HG03575 (cell line): ENCODE data around the gene TCF3.
"Not testable (repeated sequence)": the region's sequence is repeated elsewhere in the genome, so short reads cannot be mapped to it uniquely, and the experiment has no call there.

Experiments
- ATAC-seq: cut with Tn5 transposase; IDR thresholded peaks from one replicate; pipeline ENCODE4 v1.9.1; 2021; ENCODE audit not compliant: unreplicated experiment, insufficient number of reproducible peaks, low FRiP score; ENCODE audit errors: extremely low read depth

TCF3 gene

GRCh38 chr19:1652471-1653299 is at the start of gene TCF3:
Gene TCF3 (minus strand): TSS chr19:1652615. CDS start chr19:1650248, 2,367 bp downstream.
- peak; percentile 47 for ATAC-seq

- ATAC-seq: no peak
Measured at GRCh38 chr19:1700733-1701663, 48.6 kb upstream of the TCF3 start.

DNA sequence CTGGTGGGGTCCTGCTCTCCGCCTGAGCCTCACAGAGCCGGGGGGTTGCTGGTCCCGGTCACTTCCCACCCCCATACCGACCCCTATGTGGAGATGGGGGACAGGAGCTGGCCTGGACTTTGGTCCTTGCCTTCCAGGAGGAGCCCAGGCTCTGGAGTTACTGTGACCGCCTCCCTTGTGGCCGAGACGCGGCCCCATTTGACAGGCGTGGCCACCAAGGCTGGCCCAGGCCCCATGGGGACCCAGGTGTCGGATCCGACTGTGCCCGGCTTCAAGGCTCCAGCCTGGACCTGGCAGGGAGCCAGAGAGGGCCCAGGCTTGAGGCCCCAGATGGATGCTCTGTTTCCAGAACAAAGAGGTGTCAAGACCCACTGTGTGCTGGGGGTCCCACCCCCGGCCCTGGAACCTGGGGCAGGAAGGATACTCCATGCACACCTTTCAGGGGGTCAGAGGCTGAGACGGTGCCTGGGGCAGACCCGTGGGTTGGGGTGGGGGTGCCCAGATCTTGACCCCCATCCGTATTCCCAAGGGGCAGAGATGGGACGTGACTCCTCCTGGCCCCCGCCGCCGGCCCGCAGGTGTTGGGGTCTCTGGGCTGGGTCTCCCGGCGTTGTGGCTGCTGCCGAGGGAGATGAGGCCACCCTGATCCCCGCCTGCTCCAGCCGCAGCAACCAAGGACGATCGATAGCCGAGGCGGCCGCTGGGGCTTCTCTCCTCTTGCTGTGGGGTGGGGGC is 47.8 kb upstream of the TCF3 start:
- ATAC-seq: no peak

- no peak for ATAC-seq
Measured at GRCh38 chr19:1699386-1699785, 47.0 kb upstream of the TCF3 start.

- ATAC-seq: no peak
Measured at GRCh38 chr19:1698636-1699035, 46.2 kb upstream of the TCF3 start.

GRCh38 chr19:1695481-1695880 is 43.1 kb upstream of the TCF3 start:
- ATAC-seq: not testable (repeated sequence)

GRCh38 chr19:1691589-1692290 is 39.3 kb upstream of the TCF3 start:
- ATAC-seq: no peak

DNA sequence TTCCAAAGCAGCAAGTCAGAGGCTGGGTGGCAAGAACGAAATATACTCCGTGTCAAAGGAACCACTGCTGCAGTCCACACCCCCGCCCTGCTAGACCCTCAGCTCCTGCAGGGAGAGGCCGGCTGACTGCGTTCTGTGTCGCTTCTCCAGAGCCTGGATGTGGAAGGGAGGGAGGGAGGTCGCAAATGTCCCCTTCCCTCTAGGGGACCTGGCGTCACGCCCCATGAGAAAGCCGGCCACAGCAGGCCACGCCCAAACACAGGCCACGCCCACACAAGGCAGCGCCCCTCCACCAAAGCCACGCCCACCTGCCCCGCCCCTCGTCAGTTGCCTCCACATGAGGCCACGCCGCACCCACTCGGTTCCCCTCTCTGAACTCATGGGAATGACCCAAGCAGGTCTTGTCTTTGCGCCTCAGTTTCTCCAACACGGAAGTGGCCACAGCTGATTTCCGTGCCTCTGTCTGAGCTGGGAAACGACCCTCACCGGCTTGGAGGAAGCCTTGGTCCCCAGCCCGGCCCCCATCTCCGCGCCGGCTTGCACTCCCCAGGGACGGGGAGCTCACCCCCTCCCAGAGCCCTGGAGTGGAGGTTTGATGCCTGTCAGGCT is 38.4 kb upstream of the TCF3 start:
- no peak for ATAC-seq

DNA sequence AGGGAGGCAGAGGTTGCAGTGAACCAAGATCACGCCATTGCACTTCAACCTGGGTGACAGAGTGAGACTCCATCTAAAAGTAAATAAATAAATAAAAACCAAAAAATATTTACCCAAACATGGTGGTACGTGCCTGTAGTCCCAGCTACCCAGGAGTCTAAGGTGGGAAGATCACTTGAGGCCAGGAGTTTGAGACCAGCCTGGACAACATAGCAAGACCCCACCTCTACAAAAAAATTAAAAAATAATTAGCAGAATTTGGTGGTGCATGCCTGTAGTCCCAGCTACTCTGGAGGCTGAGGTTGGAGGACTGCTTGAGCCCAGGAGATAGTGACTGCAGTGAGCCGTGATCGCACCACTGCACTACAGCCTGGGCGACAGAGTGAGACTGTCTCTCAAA is 33.4 kb upstream of the TCF3 start:
- ATAC-seq: not testable (repeated sequence)

DNA sequence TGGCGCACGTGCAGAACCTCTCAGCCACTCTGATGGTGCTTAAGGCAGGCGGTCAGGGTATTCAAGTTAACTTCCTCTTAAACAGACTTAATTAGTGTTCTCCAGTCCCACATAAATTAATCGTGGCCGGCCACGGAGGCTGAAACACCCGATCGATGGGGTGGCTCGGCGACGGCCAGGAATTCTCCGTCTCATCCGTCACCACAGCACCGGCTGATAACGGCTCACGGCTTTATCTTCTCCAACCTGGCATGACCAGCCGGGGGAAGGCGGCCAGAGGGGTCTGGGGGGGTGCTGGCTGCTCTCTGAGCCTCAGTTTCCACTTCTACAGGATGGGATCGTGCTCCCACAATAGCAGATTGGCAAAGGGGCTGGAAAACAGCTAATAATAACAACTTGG is 32.6 kb upstream of the TCF3 start:
- no peak for ATAC-seq

DNA sequence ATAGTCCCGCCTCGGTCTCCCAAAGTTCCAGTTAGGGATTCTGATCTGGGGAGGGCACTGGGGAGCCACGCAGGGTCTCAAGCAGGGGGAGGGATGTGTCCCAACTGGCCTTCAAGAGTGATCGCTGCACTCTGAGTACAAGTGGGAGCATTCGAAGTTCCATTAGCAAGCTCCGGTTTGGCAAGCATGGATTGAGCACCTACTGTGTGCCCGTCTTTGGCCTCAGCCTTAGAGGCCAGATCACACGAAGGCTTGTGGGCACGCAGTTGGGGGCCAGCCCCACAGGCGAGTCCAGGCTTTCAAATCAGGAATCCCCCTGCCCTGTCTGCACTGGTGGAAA is 32.1 kb upstream of the TCF3 start:
- no peak for ATAC-seq

DNA sequence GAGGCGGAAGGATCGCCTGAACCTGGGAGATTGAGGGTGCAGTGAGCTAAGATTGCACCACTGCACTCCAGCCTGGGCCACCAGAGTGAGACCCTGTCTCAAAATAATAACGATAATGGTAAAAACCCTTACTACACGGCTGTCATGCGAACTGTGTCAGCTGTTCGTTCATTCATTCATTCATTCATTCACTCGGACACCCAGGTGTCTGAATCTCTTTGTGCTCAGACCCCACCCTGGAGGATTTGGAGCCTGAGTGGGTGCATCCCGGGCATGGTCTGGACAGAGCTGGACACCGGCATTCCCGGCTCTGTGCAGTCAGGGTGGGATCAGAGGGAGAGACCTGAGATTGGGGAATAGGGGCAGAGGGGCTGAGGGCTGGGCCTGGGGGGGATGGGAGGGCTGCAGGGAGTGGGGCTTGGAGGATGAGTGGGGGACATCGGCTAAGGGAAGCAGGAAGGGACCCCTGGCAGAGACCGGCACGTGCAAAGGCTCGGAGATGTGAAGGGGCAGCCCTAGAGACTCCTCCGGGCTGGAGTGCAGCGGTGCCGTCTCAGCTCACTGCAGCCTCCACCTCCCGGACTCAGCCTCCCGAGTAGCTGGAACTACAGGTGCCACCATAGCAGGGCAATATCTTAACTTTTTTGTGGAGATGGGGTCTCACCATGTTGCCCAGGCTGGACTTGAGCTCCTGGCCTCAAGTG is 31.6 kb upstream of the TCF3 start:
- ATAC-seq: no peak

DNA sequence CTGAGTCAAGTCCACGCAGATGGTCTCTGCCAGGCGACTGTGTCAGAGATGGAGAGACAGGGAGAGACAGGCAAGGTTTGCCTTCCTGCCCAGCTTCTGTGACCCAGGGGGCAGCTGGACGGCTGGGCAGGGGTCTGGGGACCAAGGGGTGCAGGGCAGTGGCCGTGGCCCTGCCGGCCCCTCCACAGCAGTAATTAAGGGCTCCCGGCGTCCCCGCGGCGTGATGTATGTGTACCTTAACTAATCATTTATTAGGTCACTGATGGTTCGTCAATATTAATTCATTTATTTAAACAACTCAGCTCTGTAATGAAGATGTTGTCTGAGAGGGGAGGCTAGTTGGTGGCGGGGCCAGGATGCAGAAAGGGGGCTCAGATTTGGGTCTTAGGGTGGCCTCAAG is 28.6 kb upstream of the TCF3 start:
- ATAC-seq: no peak

DNA sequence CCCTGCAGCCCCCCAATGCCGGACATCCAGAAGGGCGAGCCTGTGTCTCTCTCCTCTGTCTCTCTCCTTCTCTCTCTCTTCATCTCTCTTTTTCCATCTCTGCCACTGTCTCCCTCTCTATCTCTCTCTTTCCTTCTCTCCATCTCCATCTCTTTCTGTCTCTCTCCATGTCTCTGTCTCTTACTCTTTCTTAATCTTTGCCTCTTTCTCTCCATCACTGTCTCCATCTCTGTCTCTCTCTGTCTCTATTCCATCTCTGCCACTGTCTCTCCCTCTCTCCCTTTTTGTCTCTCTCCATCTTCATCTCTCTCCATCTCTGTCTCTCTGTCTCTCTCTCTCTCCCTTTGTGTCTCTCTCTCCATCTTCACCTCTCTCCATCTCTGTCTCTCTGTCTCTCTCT is 25.7 kb upstream of the TCF3 start:
- no peak for ATAC-seq

GRCh38 chr19:1676351-1677266 is 24.2 kb upstream of the TCF3 start:
- ATAC-seq: no peak

GRCh38 chr19:1675633-1676350 is 23.4 kb upstream of the TCF3 start:
- no peak for ATAC-seq
